Stimulated activated CD8-positive, alpha-beta memory T cell treated with anti-CD3 and anti-CD28 coated beads, Interleukin-2, amount 100 ng/mL, for 1 hour (primary cell): ENCODE data around the gene LTBP1.

Source experiments
- DNase-seq, 2 donors: peaks; one replicate each; pipeline ENCODE4 v3.0.0-alpha.2; 2020; ENCODE audit warnings: low read depth in 2 of 2

LTBP1 gene

GRCh38 chr2:33008716-33009115 lies 62.0 kb downstream of the LTBP1 start:
- DNase-seq = no peak

- DNase-seq = no peak
Measured at GRCh38 chr2:33009249-33009648, 62.5 kb downstream of the LTBP1 start.

GRCh38 chr2:33011373-33011772 lies 64.6 kb downstream of the LTBP1 start:
- DNase-seq = no peak

GRCh38 chr2:33011941-33012340 lies 65.2 kb downstream of the LTBP1 start:
- DNase-seq = no peak

- no peak for DNase-seq
Measured at GRCh38 chr2:33013684-33014110, 66.9 kb downstream of the LTBP1 start.

GRCh38 chr2:33014268-33014667 lies 67.5 kb downstream of the LTBP1 start:
- DNase-seq = no peak

- no peak for DNase-seq
Measured at GRCh38 chr2:33015421-33016142, 68.8 kb downstream of the LTBP1 start.

- no peak for DNase-seq
Measured at GRCh38 chr2:33018271-33018670, 71.5 kb downstream of the LTBP1 start.

GRCh38 chr2:33019796-33020195 lies 73.0 kb downstream of the LTBP1 start:
- DNase-seq = no peak

- no peak for DNase-seq
Measured at GRCh38 chr2:33020883-33021282, 74.1 kb downstream of the LTBP1 start.

- no peak for DNase-seq
Measured at GRCh38 chr2:33021542-33022227, 74.9 kb downstream of the LTBP1 start.

GRCh38 chr2:33022395-33022985 lies 75.7 kb downstream of the LTBP1 start:
- no peak for DNase-seq

- DNase-seq = no peak
Measured at GRCh38 chr2:33022989-33023727, 76.4 kb downstream of the LTBP1 start.

GRCh38 chr2:33023728-33024500 lies 77.2 kb downstream of the LTBP1 start:
- no peak for DNase-seq

- DNase-seq = no peak
Measured at GRCh38 chr2:33024758-33025157, 78.0 kb downstream of the LTBP1 start.

- DNase-seq = no peak
Measured at GRCh38 chr2:33029459-33029858, 82.7 kb downstream of the LTBP1 start.

- no peak for DNase-seq
Measured at GRCh38 chr2:33029926-33030325, 83.2 kb downstream of the LTBP1 start.

GRCh38 chr2:33030326-33030725 lies 83.6 kb downstream of the LTBP1 start:
- no peak for DNase-seq

GRCh38 chr2:33032245-33032644 lies 85.5 kb downstream of the LTBP1 start:
- DNase-seq = no peak

- DNase-seq = no peak
Measured at GRCh38 chr2:33033606-33034081, 86.9 kb downstream of the LTBP1 start.

GRCh38 chr2:33034784-33035183 lies 88.0 kb downstream of the LTBP1 start:
- no peak for DNase-seq
